Natural killer cell treated with Interleukin-12 subunit alpha and Interleukin-12 subunit beta and Interleukin-15 and Interleukin-18, amount 100 ng/mL, for 72 hours (primary cell): Measurements from ENCODE around the gene VARS2. TPM values are rescaled to one million over a fixed set of nuclear protein-coding genes. Genes with fewer than 3 reads are reported as not detected.
"Not testable (repeated sequence)": the region's sequence is repeated elsewhere in the genome, so short reads cannot be mapped to it uniquely, and the experiment has no call there.

Experiments used
- ATAC-seq, 2 donors: fragments of 150-1000 bp; cut with Tn5 transposase in 1 of 2; sonication (Bioruptor Pico), chemical (Tn5 transposase) in 1 of 2; 2 replicates each; pipeline ENCODE4 v1.10.0; 2021
- DNase-seq: peaks from one replicate; pipeline ENCODE4 v3.0.0; 2022; ENCODE audit warnings: low spot score
- H3K27ac Mint-ChIP-seq, 2 donors: 1 replicate in 1 of 2; 2 replicates in 1 of 2; pipeline ENCODE4 v1.8.0; 2022; ENCODE audit warnings: mixed read lengths in 2 of 2, mild to moderate bottlenecking in 1 of 2, moderate library complexity in 1 of 2
- H3K27me3 Mint-ChIP-seq, 2 donors: 1 replicate in 1 of 2; 2 replicates in 1 of 2; pipeline ENCODE4 v1.8.0; 2022; ENCODE audit warnings: mixed read lengths in 2 of 2
- H3K36me3 Mint-ChIP-seq: one replicate; pipeline ENCODE4 v1.8.0; 2022; ENCODE audit warnings: mixed read lengths
- H3K4me1 Mint-ChIP-seq, 2 donors: 1 replicate in 1 of 2; 2 replicates in 1 of 2; pipeline ENCODE4 v1.8.0; 2022; ENCODE audit warnings: low read depth in 2 of 2, mixed read lengths in 2 of 2, mild to moderate bottlenecking in 1 of 2
- H3K4me3 Mint-ChIP-seq: one replicate; pipeline ENCODE4 v1.8.0; 2022; ENCODE audit warnings: mixed read lengths
- H3K9me3 Mint-ChIP-seq: 2 replicates; pipeline ENCODE4 v1.8.0; 2022; ENCODE audit warnings: mixed read lengths
- total RNA-seq, 2 donors: library from RNA; stranded (reverse); gene quantifications; one replicate each; pipeline ENCODE4 v1.2.3, GENCODE V29; 2022

VARS2 gene
- total RNA-seq, 2 donors from 2014 or later, result 47.2 to 90.5 TPM

GRCh38 chr6:30915591-30915946, 1.5 kb downstream of the VARS2 start:
- DNase-seq (no peak), ATAC-seq (no peak)
- peaks cover 19% of the 10 kb centered on the region for H3K36me3 Mint-ChIP-seq
- no peaks in the 10 kb centered on the region for H3K27me3 Mint-ChIP-seq
- H3K27ac Mint-ChIP-seq, result peak overlapping the region; percentile 78 to 89
- no peaks in the 10 kb centered on the region for H3K9me3 Mint-ChIP-seq
- H3K4me1 Mint-ChIP-seq, result peaks cover 33 to 34% of the 10 kb centered on the region in 2 donors
- peak overlapping the region; percentile 94 for H3K4me3 Mint-ChIP-seq

- H3K9me3 Mint-ChIP-seq, result no peaks in the 10 kb centered on the region
- H3K4me1 Mint-ChIP-seq, result peaks cover 33 to 34% of the 10 kb centered on the region in 2 donors
- peaks cover 13% of the 10 kb centered on the region for H3K36me3 Mint-ChIP-seq
- ATAC-seq (no peak), DNase-seq (no peak)
- no peaks in the 10 kb centered on the region for H3K27me3 Mint-ChIP-seq
- H3K27ac Mint-ChIP-seq, result no peak overlapping the region
- no peak overlapping the region for H3K4me3 Mint-ChIP-seq
Observed at GRCh38 chr6:30917041-30917440, 3.0 kb downstream of the VARS2 start.

- no peak overlapping the region for H3K27ac Mint-ChIP-seq
- no peak overlapping the region for H3K4me3 Mint-ChIP-seq
- peaks cover 30 to 33% of the 10 kb centered on the region in 2 donors for H3K4me1 Mint-ChIP-seq
- H3K27me3 Mint-ChIP-seq, result no peaks in the 10 kb centered on the region
- DNase-seq (no peak), ATAC-seq (no peak)
- no peaks in the 10 kb centered on the region for H3K9me3 Mint-ChIP-seq
- peaks cover 8% of the 10 kb centered on the region for H3K36me3 Mint-ChIP-seq
Observed at GRCh38 chr6:30917487-30917886, 3.4 kb downstream of the VARS2 start.

GRCh38 chr6:30918670-30919069, 4.6 kb downstream of the VARS2 start:
- ATAC-seq, result no peak
- Mint-ChIP-seq H3K9me3 (no peaks in the 10 kb centered on the region), H3K36me3 (peaks cover 6% of the 10 kb centered on the region), H3K4me3 (no peak overlapping the region), H3K27me3 (no peaks in the 10 kb centered on the region), H3K27ac (no peak overlapping the region), H3K4me1 (peaks cover 26% of the 10 kb centered on the region in 2 donors)
- no peak for DNase-seq

- no peak overlapping the region for H3K27ac Mint-ChIP-seq
- peaks cover 0 to 2% of the 10 kb centered on the region in 2 donors for H3K4me1 Mint-ChIP-seq
- peaks cover 6% of the 10 kb centered on the region for H3K36me3 Mint-ChIP-seq
- no peak overlapping the region for H3K4me3 Mint-ChIP-seq
- DNase-seq, result no peak
- no peaks in the 10 kb centered on the region for H3K9me3 Mint-ChIP-seq
- H3K27me3 Mint-ChIP-seq, result no peaks in the 10 kb centered on the region
- ATAC-seq, result no peak
Observed at GRCh38 chr6:30922447-30922852, 8.4 kb downstream of the VARS2 start.

- H3K4me3 Mint-ChIP-seq, DNase-seq, H3K27ac Mint-ChIP-seq, H3K27me3 Mint-ChIP-seq, H3K4me1 Mint-ChIP-seq, H3K36me3 Mint-ChIP-seq, ATAC-seq, H3K9me3 Mint-ChIP-seq: not testable (repeated sequence)
Observed at GRCh38 chr6:30924040-30924627, 10.1 kb downstream of the VARS2 start.

GRCh38 chr6:30926644-30927043, 12.6 kb downstream of the VARS2 start:
- no peak for ATAC-seq
- H3K36me3 Mint-ChIP-seq, result peaks cover 8% of the 10 kb centered on the region

GRCh38 chr6:30927080-30927479, 13.0 kb downstream of the VARS2 start:
- not testable (repeated sequence) for H3K36me3 Mint-ChIP-seq, H3K27me3 Mint-ChIP-seq, H3K4me1 Mint-ChIP-seq, H3K4me3 Mint-ChIP-seq, H3K27ac Mint-ChIP-seq, H3K9me3 Mint-ChIP-seq, ATAC-seq, DNase-seq

More at GRCh38 chr6:30926644-30927043, 12.6 kb downstream of the VARS2 start:
- Mint-ChIP-seq H3K4me1 (peaks cover 0 to 3% of the 10 kb centered on the region in 2 donors), H3K9me3 (peaks cover 4% of the 10 kb centered on the region), H3K27ac (no peak overlapping the region), H3K27me3 (peaks cover 0 to 2% of the 10 kb centered on the region in 2 donors), H3K4me3 (no peak overlapping the region)
- no peak for DNase-seq

- Mint-ChIP-seq H3K4me3 (no peak overlapping the region), H3K4me1 (peaks cover 0 to 3% of the 10 kb centered on the region in 2 donors), H3K9me3 (peaks cover 4% of the 10 kb centered on the region), H3K27ac (no peak overlapping the region), H3K27me3 (peaks cover 0 to 4% of the 10 kb centered on the region in 2 donors), H3K36me3 (peaks cover 8% of the 10 kb centered on the region)
- no peak for ATAC-seq
- no peak for DNase-seq
Observed at GRCh38 chr6:30928677-30929076, 14.6 kb downstream of the VARS2 start.

- peaks cover 0 to 3% of the 10 kb centered on the region in 2 donors for H3K4me1 Mint-ChIP-seq
- H3K4me3 Mint-ChIP-seq, result no peak overlapping the region
- ATAC-seq, result no peak
- H3K9me3 Mint-ChIP-seq, result peaks cover 4% of the 10 kb centered on the region
- H3K27ac Mint-ChIP-seq, result no peak overlapping the region
- H3K36me3 Mint-ChIP-seq, result peaks cover 8% of the 10 kb centered on the region
- peaks cover 0 to 7% of the 10 kb centered on the region in 2 donors for H3K27me3 Mint-ChIP-seq
- no peak for DNase-seq
Observed at GRCh38 chr6:30930506-30930905, 16.5 kb downstream of the VARS2 start.

- peaks cover 8% of the 10 kb centered on the region for H3K36me3 Mint-ChIP-seq
- DNase-seq (no peak), ATAC-seq (no peak)
- peaks cover 5 to 9% of the 10 kb centered on the region in 2 donors for H3K27me3 Mint-ChIP-seq
- peaks cover 0 to 3% of the 10 kb centered on the region in 2 donors for H3K4me1 Mint-ChIP-seq
- no peak overlapping the region for H3K27ac Mint-ChIP-seq
- H3K4me3 Mint-ChIP-seq, result no peak overlapping the region
- H3K9me3 Mint-ChIP-seq, result peaks cover 4% of the 10 kb centered on the region
Observed at GRCh38 chr6:30931272-30931671, 17.2 kb downstream of the VARS2 start.

- Mint-ChIP-seq H3K27ac (no peak within 1 kb of the TSS), H3K4me3 (no peak within 1 kb of the TSS), H3K27me3 (peaks cover 9% of the 10 kb centered on the region in 2 donors), H3K36me3 (peaks cover 8% of the 10 kb centered on the region), H3K9me3 (peaks cover 4% of the 10 kb centered on the region), H3K4me1 (peaks cover 0 to 3% of the 10 kb centered on the region in 2 donors)
- ATAC-seq (peak in 1 of 2 donors; percentile 51), DNase-seq (no peak)
Observed at GRCh38 chr6:30931969-30932645, 18.1 kb downstream of the VARS2 start, which contains the start of gene SFTA2. Gene SFTA2, minus strand, starts transcription at chr6:30932170. Its CDS starts 74 bp downstream, at chr6:30932096.

- peaks cover 9 to 11% of the 10 kb centered on the region in 2 donors for H3K27me3 Mint-ChIP-seq
- H3K36me3 Mint-ChIP-seq, result peaks cover 6% of the 10 kb centered on the region
- H3K9me3 Mint-ChIP-seq, result peaks cover 4% of the 10 kb centered on the region
- peaks cover 0 to 3% of the 10 kb centered on the region in 2 donors for H3K4me1 Mint-ChIP-seq
- ATAC-seq, result no peak
- H3K27ac Mint-ChIP-seq, result no peak overlapping the region
- H3K4me3 Mint-ChIP-seq, result no peak overlapping the region
- no peak for DNase-seq
Observed at GRCh38 chr6:30932665-30933365, 18.8 kb downstream of the VARS2 start.

GRCh38 chr6:30935018-30935417, 21.0 kb downstream of the VARS2 start:
- Mint-ChIP-seq H3K4me3 (no peak overlapping the region), H3K27ac (no peak overlapping the region)
- ATAC-seq, result no peak

More at GRCh38 chr6:30935018-30935417, 21.0 kb downstream of the VARS2 start:
- Mint-ChIP-seq H3K36me3 (no peaks in the 10 kb centered on the region), H3K4me1 (no peaks in the 10 kb centered on the region), H3K9me3 (no peaks in the 10 kb centered on the region), H3K27me3 (peaks cover 9 to 11% of the 10 kb centered on the region in 2 donors)
- no peak for DNase-seq
